H9 (cell line): Measurements from ENCODE around the gene PRUNE2. TPM values are rescaled to one million over a fixed set of nuclear protein-coding genes. Genes with fewer than 3 reads are reported as not detected.

Experiments
- DNase-seq: peaks from one replicate; pipeline ENCODE4 v3.0.0-alpha.2; 2017
- H2AFZ ChIP-seq: one replicate; pipeline ENCODE4 v1.6.1; 2013; ENCODE audit warnings: mild to moderate bottlenecking, low read length, control low read depth, moderate library complexity
- H2AK5ac ChIP-seq: 2 replicates; pipeline ENCODE4 v1.6.1; 2013; ENCODE audit warnings: low read length, control low read depth, mixed read lengths; ENCODE audit not compliant: insufficient read length
- H2BK120ac ChIP-seq: one replicate; pipeline ENCODE4 v1.6.1; 2013; ENCODE audit warnings: low read depth, mild to moderate bottlenecking, low read length, control low read depth, inconsistent platforms; ENCODE audit not compliant: poor library complexity, severe bottlenecking
- H2BK12ac ChIP-seq: 2 replicates; pipeline ENCODE4 v1.6.1; 2013; ENCODE audit warnings: low read length, control low read depth, mixed read lengths, low read depth; ENCODE audit not compliant: insufficient read length
- H2BK15ac ChIP-seq: 2 replicates; pipeline ENCODE4 v1.6.1; 2013; ENCODE audit warnings: low read depth, low read length, control low read depth
- H2BK20ac ChIP-seq: one replicate; pipeline ENCODE4 v1.6.1; 2013; ENCODE audit warnings: low read depth, mild to moderate bottlenecking, low read length, control low read depth, inconsistent platforms; ENCODE audit not compliant: poor library complexity, severe bottlenecking
- H2BK5ac ChIP-seq: 2 replicates; pipeline ENCODE4 v1.6.1; 2013; ENCODE audit warnings: low read length, control low read depth, mixed read lengths; ENCODE audit not compliant: insufficient read length
- H3K14ac ChIP-seq: 2 replicates; pipeline ENCODE4 v1.6.1; 2013; ENCODE audit warnings: low read length, control low read depth; ENCODE audit not compliant: insufficient read depth
- H3K18ac ChIP-seq: 2 replicates; pipeline ENCODE4 v1.6.1; 2013; ENCODE audit warnings: low read depth, mild to moderate bottlenecking, mixed read lengths, low read length, control low read depth; ENCODE audit not compliant: insufficient read length
- H3K23ac ChIP-seq: 2 replicates; pipeline ENCODE4 v1.6.1; 2013; ENCODE audit warnings: low read length, control low read depth, mixed read lengths, low read depth; ENCODE audit not compliant: insufficient read length
- H3K23me2 ChIP-seq: 2 replicates; pipeline ENCODE4 v1.6.1; 2013; ENCODE audit warnings: low read depth, mild to moderate bottlenecking, mixed read lengths, low read length, control low read depth; ENCODE audit not compliant: insufficient read length, poor library complexity, severe bottlenecking
- H3K27ac ChIP-seq: 2 replicates; pipeline ENCODE4 v1.5.1; 2013; ENCODE audit warnings: low read length, control low read depth, mixed read lengths, low read depth; ENCODE audit not compliant: insufficient read length
- H3K27me3 ChIP-seq: 2 replicates; pipeline ENCODE4 v1.6.1; 2013; ENCODE audit warnings: low read length, control low read depth, inconsistent platforms; ENCODE audit not compliant: insufficient read depth
- H3K4ac ChIP-seq: 2 replicates; pipeline ENCODE4 v1.6.1; 2013; ENCODE audit warnings: low read depth, mild to moderate bottlenecking, control low read depth, inconsistent platforms, low read length, moderate library complexity
- H3K4me1 ChIP-seq: 2 replicates; pipeline ENCODE4 v1.6.1; 2013; ENCODE audit warnings: low read length, control low read depth, inconsistent platforms; ENCODE audit not compliant: insufficient read depth
- H3K4me2 ChIP-seq: 2 replicates; pipeline ENCODE4 v1.6.1; 2013; ENCODE audit warnings: low read length, control low read depth, mixed read lengths; ENCODE audit not compliant: insufficient read length, insufficient read depth
- H3K56ac ChIP-seq: 2 replicates; pipeline ENCODE4 v1.6.1; 2013; ENCODE audit warnings: low read depth, mild to moderate bottlenecking, mixed read lengths, low read length, control low read depth; ENCODE audit not compliant: insufficient read length
- H3K79me1 ChIP-seq: 2 replicates; pipeline ENCODE4 v1.6.1; 2013; ENCODE audit warnings: low read depth, mild to moderate bottlenecking, moderate library complexity, low read length, control low read depth, inconsistent platforms; ENCODE audit not compliant: insufficient read depth, poor library complexity, severe bottlenecking
- H3K79me2 ChIP-seq: 2 replicates; pipeline ENCODE4 v1.6.1; 2013; ENCODE audit warnings: low read length, control low read depth, inconsistent platforms; ENCODE audit not compliant: insufficient read depth
- H3K9ac ChIP-seq: 2 replicates; pipeline ENCODE4 v1.6.1; 2013; ENCODE audit warnings: low read length, control low read depth, mixed read lengths; ENCODE audit not compliant: insufficient read length; ENCODE audit errors: extremely low read depth
- H3K9me3 ChIP-seq: one replicate; pipeline ENCODE4 v1.6.1; 2013; ENCODE audit warnings: low read depth, low read length, inconsistent platforms; ENCODE audit not compliant: control insufficient read depth
- H3T11ph ChIP-seq: one replicate; pipeline ENCODE4 v1.6.1; 2013; ENCODE audit warnings: mild to moderate bottlenecking, low read length, control low read depth, inconsistent platforms
- H4K20me1 ChIP-seq: one replicate; pipeline ENCODE4 v1.6.1; 2013; ENCODE audit not compliant: control insufficient read depth, insufficient read length, insufficient read depth
- H4K5ac ChIP-seq: 2 replicates; pipeline ENCODE4 v1.6.1; 2013; ENCODE audit warnings: low read depth, mild to moderate bottlenecking, mixed read lengths, low read length, control low read depth; ENCODE audit not compliant: insufficient read length
- H4K8ac ChIP-seq: replicated peaks from 2 replicates; pipeline ENCODE4 v1.6.1; 2013; ENCODE audit warnings: low read length, control low read depth, mixed read lengths, low read depth; ENCODE audit not compliant: insufficient read length
- H4K91ac ChIP-seq: 2 replicates; pipeline ENCODE4 v1.6.1; 2013; ENCODE audit warnings: low read depth, mild to moderate bottlenecking, moderate library complexity, mixed read lengths, low read length, control low read depth; ENCODE audit not compliant: insufficient read length
- H3K27ac Mint-ChIP-seq, 3 experiments: 2 replicates in 2 of 3; 3 replicates in 1 of 3; pipeline ENCODE4 v1.8.0; 2020 to 2021; ENCODE audit warnings: mixed read lengths in 3 of 3, mild to moderate bottlenecking in 1 of 3, moderate library complexity in 1 of 3
- H3K27me3 Mint-ChIP-seq: 2 replicates; pipeline ENCODE4 v1.8.0; 2021; ENCODE audit warnings: low read depth, mild to moderate bottlenecking, moderate library complexity, mixed read lengths
- H3K36me3 Mint-ChIP-seq, 3 experiments: 2 replicates in 2 of 3; 3 replicates in 1 of 3; pipeline ENCODE4 v1.8.0; 2020 to 2021; ENCODE audit warnings: low read depth in 3 of 3, mixed read lengths in 3 of 3; ENCODE audit not compliant: insufficient read depth in 1 of 3
- H3K4me1 Mint-ChIP-seq, 2 experiments: 2 replicates each; pipeline ENCODE4 v1.8.0; 2020; ENCODE audit warnings: mixed read lengths in 2 of 2
- H3K4me3 Mint-ChIP-seq, 2 experiments: 2 replicates in 1 of 2; 3 replicates in 1 of 2; pipeline ENCODE4 v1.8.0; 2020 to 2021; ENCODE audit warnings: mild to moderate bottlenecking in 2 of 2, mixed read lengths in 2 of 2, moderate library complexity in 1 of 2
- H3K9me3 Mint-ChIP-seq, 2 experiments: 2 replicates in 1 of 2; 3 replicates in 1 of 2; pipeline ENCODE4 v1.8.0; 2020; ENCODE audit warnings: mild to moderate bottlenecking in 2 of 2, mixed read lengths in 2 of 2, moderate library complexity in 1 of 2
- CTCF ChIP-seq: fragments of 200-600 bp; sonication (generic); conservative IDR thresholded peaks from 3 replicates; pipeline ENCODE4 v1.8.0; 2021; ENCODE audit warnings: antibody characterized with exemption, mild to moderate bottlenecking
- WGBS: extraction: QIAGEN DNeasy Blood & Tissue Kit; methylation state at CpG from one replicate; pipeline ENCODE4 v1.1.7; 2013; ENCODE audit warnings: missing lambda C conversion rate, low lambda C conversion rate, mixed read lengths; ENCODE audit not compliant: insufficient read length; ENCODE audit errors: extremely low coverage; 5-methylcytosine and 5-hydroxymethylcytosine counted together
- total RNA-seq: library from RNA; stranded (reverse); gene quantifications from 2 replicates; pipeline ENCODE4 v1.2.1, GENCODE V29; 2021

PRUNE2 gene
- total RNA-seq, 1 experiment from 2014 or later = 12.1 TPM

DNA sequence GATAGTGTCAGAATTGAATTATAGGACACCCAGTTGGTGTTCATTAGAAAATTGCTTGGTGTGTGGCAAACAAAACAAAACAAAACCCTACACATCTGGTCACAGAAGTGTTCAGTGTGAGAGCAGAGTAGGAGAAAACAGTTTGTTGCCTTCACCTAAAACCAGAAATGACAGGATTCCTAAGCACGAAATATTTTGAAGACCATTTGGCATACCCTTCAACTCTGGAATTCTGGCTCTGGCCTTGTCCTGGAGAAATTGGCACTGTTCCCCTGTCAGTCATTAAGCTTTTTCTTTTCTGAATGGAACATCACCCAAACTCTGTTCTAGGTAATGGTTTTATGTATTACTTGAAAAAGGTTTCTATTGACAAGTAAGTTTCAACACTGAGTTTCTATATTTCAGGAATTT lies 251.9 kb downstream of the PRUNE2 start:
- H4K8ac ChIP-seq = no peak overlapping the region
- Mint-ChIP-seq H3K9me3 (no peaks in the 10 kb centered on the region), H3K4me1 (peaks cover 24 to 32% of the 10 kb centered on the region in 2 experiments), H3K4me3 (no peak overlapping the region), H3K36me3 (no peaks in the 10 kb centered on the region), H3K27me3 (no peaks in the 10 kb centered on the region), H3K27ac (no peak overlapping the region)
- no peak for TF ChIP-seq CTCF
- no peaks in the 10 kb centered on the region for H4K20me1 ChIP-seq
- H2BK12ac ChIP-seq = no peak overlapping the region
- H2BK15ac ChIP-seq = no peak overlapping the region
- no peaks in the 10 kb centered on the region for H3K27me3 ChIP-seq
- H3K23me2 ChIP-seq = no peaks in the 10 kb centered on the region
- no peaks in the 10 kb centered on the region for H3K9me3 ChIP-seq
- no peak overlapping the region for H3K4me2 ChIP-seq
- no peak overlapping the region for H2BK120ac ChIP-seq
- H3K14ac ChIP-seq = no peak overlapping the region
- H2BK20ac ChIP-seq = no peak overlapping the region
- no peak overlapping the region for H3K18ac ChIP-seq
- H3K9ac ChIP-seq = no peak overlapping the region
- WGBS = no CpG with 5 or more reads among the region's 1 CpG
- DNase-seq = no peak
- no peak overlapping the region for H2AFZ ChIP-seq
- no peak overlapping the region for H3K56ac ChIP-seq
- H3T11ph ChIP-seq = no peak overlapping the region
- H3K4me1 ChIP-seq = peaks cover 8% of the 10 kb centered on the region; the same call in 1 of the 2 replicates
- H3K23ac ChIP-seq = no peak overlapping the region
- H2AK5ac ChIP-seq = no peak overlapping the region
- H4K5ac ChIP-seq = no peak overlapping the region
- no peak overlapping the region for H3K4ac ChIP-seq
- H2BK5ac ChIP-seq = no peak overlapping the region
- no peak overlapping the region for H4K91ac ChIP-seq
- H3K79me2 ChIP-seq = no peaks in the 10 kb centered on the region
- H3K27ac ChIP-seq = no peak overlapping the region
- H3K79me1 ChIP-seq = no peaks in the 10 kb centered on the region
